H9 (cell line): Measurements from ENCODE around the gene NTF3. TPM values are rescaled to one million over a fixed set of nuclear protein-coding genes. Genes with fewer than 3 reads are reported as not detected.

Experiments
- DNase-seq: peaks from one replicate; pipeline ENCODE4 v3.0.0-alpha.2; 2017
- H2AFZ ChIP-seq: one replicate; pipeline ENCODE4 v1.6.1; 2013; ENCODE audit warnings: mild to moderate bottlenecking, low read length, control low read depth, moderate library complexity
- H2AK5ac ChIP-seq: 2 replicates; pipeline ENCODE4 v1.6.1; 2013; ENCODE audit warnings: low read length, control low read depth, mixed read lengths; ENCODE audit not compliant: insufficient read length
- H2BK120ac ChIP-seq: one replicate; pipeline ENCODE4 v1.6.1; 2013; ENCODE audit warnings: low read depth, mild to moderate bottlenecking, low read length, control low read depth, inconsistent platforms; ENCODE audit not compliant: poor library complexity, severe bottlenecking
- H2BK12ac ChIP-seq: 2 replicates; pipeline ENCODE4 v1.6.1; 2013; ENCODE audit warnings: low read length, control low read depth, mixed read lengths, low read depth; ENCODE audit not compliant: insufficient read length
- H2BK15ac ChIP-seq: 2 replicates; pipeline ENCODE4 v1.6.1; 2013; ENCODE audit warnings: low read depth, low read length, control low read depth
- H2BK20ac ChIP-seq: one replicate; pipeline ENCODE4 v1.6.1; 2013; ENCODE audit warnings: low read depth, mild to moderate bottlenecking, low read length, control low read depth, inconsistent platforms; ENCODE audit not compliant: poor library complexity, severe bottlenecking
- H2BK5ac ChIP-seq: 2 replicates; pipeline ENCODE4 v1.6.1; 2013; ENCODE audit warnings: low read length, control low read depth, mixed read lengths; ENCODE audit not compliant: insufficient read length
- H3K14ac ChIP-seq: 2 replicates; pipeline ENCODE4 v1.6.1; 2013; ENCODE audit warnings: low read length, control low read depth; ENCODE audit not compliant: insufficient read depth
- H3K18ac ChIP-seq: 2 replicates; pipeline ENCODE4 v1.6.1; 2013; ENCODE audit warnings: low read depth, mild to moderate bottlenecking, mixed read lengths, low read length, control low read depth; ENCODE audit not compliant: insufficient read length
- H3K23ac ChIP-seq: 2 replicates; pipeline ENCODE4 v1.6.1; 2013; ENCODE audit warnings: low read length, control low read depth, mixed read lengths, low read depth; ENCODE audit not compliant: insufficient read length
- H3K23me2 ChIP-seq: 2 replicates; pipeline ENCODE4 v1.6.1; 2013; ENCODE audit warnings: low read depth, mild to moderate bottlenecking, mixed read lengths, low read length, control low read depth; ENCODE audit not compliant: insufficient read length, poor library complexity, severe bottlenecking
- H3K27ac ChIP-seq: 2 replicates; pipeline ENCODE4 v1.5.1; 2013; ENCODE audit warnings: low read length, control low read depth, mixed read lengths, low read depth; ENCODE audit not compliant: insufficient read length
- H3K27me3 ChIP-seq: 2 replicates; pipeline ENCODE4 v1.6.1; 2013; ENCODE audit warnings: low read length, control low read depth, inconsistent platforms; ENCODE audit not compliant: insufficient read depth
- H3K4ac ChIP-seq: 2 replicates; pipeline ENCODE4 v1.6.1; 2013; ENCODE audit warnings: low read depth, mild to moderate bottlenecking, control low read depth, inconsistent platforms, low read length, moderate library complexity
- H3K4me1 ChIP-seq: 2 replicates; pipeline ENCODE4 v1.6.1; 2013; ENCODE audit warnings: low read length, control low read depth, inconsistent platforms; ENCODE audit not compliant: insufficient read depth
- H3K4me2 ChIP-seq: 2 replicates; pipeline ENCODE4 v1.6.1; 2013; ENCODE audit warnings: low read length, control low read depth, mixed read lengths; ENCODE audit not compliant: insufficient read length, insufficient read depth
- H3K56ac ChIP-seq: 2 replicates; pipeline ENCODE4 v1.6.1; 2013; ENCODE audit warnings: low read depth, mild to moderate bottlenecking, mixed read lengths, low read length, control low read depth; ENCODE audit not compliant: insufficient read length
- H3K79me1 ChIP-seq: 2 replicates; pipeline ENCODE4 v1.6.1; 2013; ENCODE audit warnings: low read depth, mild to moderate bottlenecking, moderate library complexity, low read length, control low read depth, inconsistent platforms; ENCODE audit not compliant: insufficient read depth, poor library complexity, severe bottlenecking
- H3K79me2 ChIP-seq: 2 replicates; pipeline ENCODE4 v1.6.1; 2013; ENCODE audit warnings: low read length, control low read depth, inconsistent platforms; ENCODE audit not compliant: insufficient read depth
- H3K9ac ChIP-seq: 2 replicates; pipeline ENCODE4 v1.6.1; 2013; ENCODE audit warnings: low read length, control low read depth, mixed read lengths; ENCODE audit not compliant: insufficient read length; ENCODE audit errors: extremely low read depth
- H3K9me3 ChIP-seq: one replicate; pipeline ENCODE4 v1.6.1; 2013; ENCODE audit warnings: low read depth, low read length, inconsistent platforms; ENCODE audit not compliant: control insufficient read depth
- H3T11ph ChIP-seq: one replicate; pipeline ENCODE4 v1.6.1; 2013; ENCODE audit warnings: mild to moderate bottlenecking, low read length, control low read depth, inconsistent platforms
- H4K20me1 ChIP-seq: one replicate; pipeline ENCODE4 v1.6.1; 2013; ENCODE audit not compliant: control insufficient read depth, insufficient read length, insufficient read depth
- H4K5ac ChIP-seq: 2 replicates; pipeline ENCODE4 v1.6.1; 2013; ENCODE audit warnings: low read depth, mild to moderate bottlenecking, mixed read lengths, low read length, control low read depth; ENCODE audit not compliant: insufficient read length
- H4K8ac ChIP-seq: replicated peaks from 2 replicates; pipeline ENCODE4 v1.6.1; 2013; ENCODE audit warnings: low read length, control low read depth, mixed read lengths, low read depth; ENCODE audit not compliant: insufficient read length
- H4K91ac ChIP-seq: 2 replicates; pipeline ENCODE4 v1.6.1; 2013; ENCODE audit warnings: low read depth, mild to moderate bottlenecking, moderate library complexity, mixed read lengths, low read length, control low read depth; ENCODE audit not compliant: insufficient read length
- H3K27ac Mint-ChIP-seq, 3 experiments: 2 replicates in 2 of 3; 3 replicates in 1 of 3; pipeline ENCODE4 v1.8.0; 2020 to 2021; ENCODE audit warnings: mixed read lengths in 3 of 3, mild to moderate bottlenecking in 1 of 3, moderate library complexity in 1 of 3
- H3K27me3 Mint-ChIP-seq: 2 replicates; pipeline ENCODE4 v1.8.0; 2021; ENCODE audit warnings: low read depth, mild to moderate bottlenecking, moderate library complexity, mixed read lengths
- H3K36me3 Mint-ChIP-seq, 3 experiments: 2 replicates in 2 of 3; 3 replicates in 1 of 3; pipeline ENCODE4 v1.8.0; 2020 to 2021; ENCODE audit warnings: low read depth in 3 of 3, mixed read lengths in 3 of 3; ENCODE audit not compliant: insufficient read depth in 1 of 3
- H3K4me1 Mint-ChIP-seq, 2 experiments: 2 replicates each; pipeline ENCODE4 v1.8.0; 2020; ENCODE audit warnings: mixed read lengths in 2 of 2
- H3K4me3 Mint-ChIP-seq, 2 experiments: 2 replicates in 1 of 2; 3 replicates in 1 of 2; pipeline ENCODE4 v1.8.0; 2020 to 2021; ENCODE audit warnings: mild to moderate bottlenecking in 2 of 2, mixed read lengths in 2 of 2, moderate library complexity in 1 of 2
- H3K9me3 Mint-ChIP-seq, 2 experiments: 2 replicates in 1 of 2; 3 replicates in 1 of 2; pipeline ENCODE4 v1.8.0; 2020; ENCODE audit warnings: mild to moderate bottlenecking in 2 of 2, mixed read lengths in 2 of 2, moderate library complexity in 1 of 2
- WGBS: extraction: QIAGEN DNeasy Blood & Tissue Kit; methylation state at CpG from one replicate; pipeline ENCODE4 v1.1.7; 2013; ENCODE audit warnings: missing lambda C conversion rate, low lambda C conversion rate, mixed read lengths; ENCODE audit not compliant: insufficient read length; ENCODE audit errors: extremely low coverage; 5-methylcytosine and 5-hydroxymethylcytosine counted together
- total RNA-seq: library from RNA; stranded (reverse); gene quantifications from 2 replicates; pipeline ENCODE4 v1.2.1, GENCODE V29; 2021
- TF ChIP-seq, protein P1 (sequence below): fragments of 200-600 bp; sonication (generic); conservative IDR thresholded peaks from 3 replicates; pipeline ENCODE4 v1.8.0; 2021; ENCODE audit warnings: antibody characterized with exemption, mild to moderate bottlenecking

Gene NTF3
- total RNA-seq, 1 experiment from 2014 or later = 0.48 TPM

DNA sequence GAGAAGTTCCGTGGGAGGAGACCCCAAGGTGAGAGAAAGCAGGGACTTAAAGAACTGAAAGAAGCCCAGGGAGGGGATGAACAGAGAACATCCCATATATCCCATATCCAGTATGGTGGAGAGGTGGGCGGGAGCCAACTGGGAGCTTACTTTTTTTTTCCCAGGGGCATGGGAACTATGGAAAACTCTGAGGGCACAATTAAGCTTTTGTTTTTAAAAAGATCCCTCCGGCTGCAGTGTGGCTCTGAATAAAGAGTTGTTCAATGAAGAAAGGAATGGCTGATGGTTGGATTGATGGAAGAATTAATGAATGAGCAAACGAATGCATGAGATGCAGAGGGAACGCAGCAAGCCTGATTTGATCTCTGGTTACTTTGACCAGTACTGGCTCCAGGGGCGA, 12.6 kb downstream of the NTF3 start:
- TF ChIP-seq, protein P1, sequence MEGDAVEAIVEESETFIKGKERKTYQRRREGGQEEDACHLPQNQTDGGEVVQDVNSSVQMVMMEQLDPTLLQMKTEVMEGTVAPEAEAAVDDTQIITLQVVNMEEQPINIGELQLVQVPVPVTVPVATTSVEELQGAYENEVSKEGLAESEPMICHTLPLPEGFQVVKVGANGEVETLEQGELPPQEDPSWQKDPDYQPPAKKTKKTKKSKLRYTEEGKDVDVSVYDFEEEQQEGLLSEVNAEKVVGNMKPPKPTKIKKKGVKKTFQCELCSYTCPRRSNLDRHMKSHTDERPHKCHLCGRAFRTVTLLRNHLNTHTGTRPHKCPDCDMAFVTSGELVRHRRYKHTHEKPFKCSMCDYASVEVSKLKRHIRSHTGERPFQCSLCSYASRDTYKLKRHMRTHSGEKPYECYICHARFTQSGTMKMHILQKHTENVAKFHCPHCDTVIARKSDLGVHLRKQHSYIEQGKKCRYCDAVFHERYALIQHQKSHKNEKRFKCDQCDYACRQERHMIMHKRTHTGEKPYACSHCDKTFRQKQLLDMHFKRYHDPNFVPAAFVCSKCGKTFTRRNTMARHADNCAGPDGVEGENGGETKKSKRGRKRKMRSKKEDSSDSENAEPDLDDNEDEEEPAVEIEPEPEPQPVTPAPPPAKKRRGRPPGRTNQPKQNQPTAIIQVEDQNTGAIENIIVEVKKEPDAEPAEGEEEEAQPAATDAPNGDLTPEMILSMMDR = no peak
- Histone ChIP-seq H2AFZ (no peak overlapping the region), H4K20me1 (no peaks in the 10 kb centered on the region), H4K8ac (no peak overlapping the region), H3K23ac (no peak overlapping the region), H4K91ac (no peak overlapping the region), H3K4me2 (no peak overlapping the region), H3K9ac (no peak overlapping the region), H3K79me1 (no peaks in the 10 kb centered on the region), H2BK12ac (no peak overlapping the region), H3K4ac (no peak overlapping the region), H3K14ac (no peak overlapping the region), H3K23me2 (no peaks in the 10 kb centered on the region), H3T11ph (no peak overlapping the region), H2BK5ac (no peak overlapping the region), H2BK20ac (no peak overlapping the region), H3K9me3 (no peaks in the 10 kb centered on the region), H2BK15ac (no peak overlapping the region), H3K27ac (no peak overlapping the region), H4K5ac (no peak overlapping the region), H3K27me3 (no peaks in the 10 kb centered on the region), H3K56ac (no peak overlapping the region), H3K79me2 (no peaks in the 10 kb centered on the region), H2BK120ac (no peak overlapping the region), H2AK5ac (no peak overlapping the region), H3K18ac (no peak overlapping the region), H3K4me1 (no peaks in the 10 kb centered on the region)
- no peaks in the 10 kb centered on the region for H3K36me3 Mint-ChIP-seq
- DNase-seq = no peak
- peaks cover 42% of the 10 kb centered on the region for H3K27me3 Mint-ChIP-seq
- H3K9me3 Mint-ChIP-seq = no peaks in the 10 kb centered on the region
- peaks cover 16 to 18% of the 10 kb centered on the region in 2 experiments for H3K4me1 Mint-ChIP-seq
- no CpG with 5 or more reads among the region's 6 CpGs for WGBS
- no peak overlapping the region for H3K4me3 Mint-ChIP-seq
- no peak overlapping the region for H3K27ac Mint-ChIP-seq
